Measurements from ENCODE around the gene PRDM10. TPM values are rescaled to one million over a fixed set of nuclear protein-coding genes. Genes with fewer than 3 reads are reported as not detected.
A peak's percentile ranks its signal among the peaks of the same experiment; 100 is the strongest.

Gene PRDM10
- total RNA-seq, 1 donor from 2014 or later = 6.6 TPM

GRCh38 chr11:129951201-129951865 lies 51.3 kb downstream of the PRDM10 start:
- ATAC-seq (no peak), DNase-seq (no peak)
- intact Hi-C loops (cut with micrococcal nuclease) = no loop called here

DNA sequence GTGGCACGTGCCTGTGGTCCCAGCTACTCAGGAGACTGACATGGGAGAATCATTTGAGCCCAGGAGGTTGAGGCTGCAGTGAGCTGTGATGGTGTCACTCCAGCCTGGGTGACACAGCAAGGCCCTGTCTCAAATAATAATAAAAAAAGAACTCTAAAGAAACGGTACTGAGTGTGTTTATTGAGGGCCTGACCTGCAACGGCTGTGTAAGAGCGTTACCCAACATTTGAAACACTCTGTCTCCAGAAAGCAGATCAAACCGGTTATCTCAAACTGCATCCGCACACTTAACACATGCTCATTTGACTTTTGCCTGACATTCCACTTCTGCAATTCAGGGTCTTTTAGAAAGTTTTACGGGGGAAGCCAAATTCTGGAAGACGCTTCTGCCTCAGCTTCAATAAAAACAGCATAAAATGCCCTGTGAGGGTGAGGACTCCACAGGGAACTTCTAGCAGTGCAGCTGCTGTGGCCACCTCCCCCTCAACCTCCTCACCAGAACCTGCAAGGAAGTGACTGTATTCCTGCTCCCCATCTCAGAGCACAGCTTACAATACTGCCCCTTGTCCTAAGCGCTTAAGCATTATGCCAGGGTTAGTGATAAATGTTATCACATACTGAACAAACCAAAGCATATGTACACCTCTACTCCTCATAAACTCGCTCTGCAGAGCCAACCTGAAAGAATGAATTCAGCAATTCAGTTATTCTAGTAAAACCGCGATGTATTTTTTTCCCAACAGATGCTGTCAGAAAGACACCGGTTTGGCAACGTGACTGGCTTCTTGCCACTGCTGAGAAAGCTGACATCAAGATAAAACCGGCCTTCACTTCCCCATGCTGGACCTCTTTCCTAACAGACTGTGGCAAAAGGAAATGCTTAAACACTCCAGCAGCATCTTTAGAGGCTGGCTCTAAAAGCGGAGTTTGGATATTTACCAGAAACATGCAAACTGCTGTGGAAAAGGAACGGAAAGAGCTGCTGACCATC lies 52.2 kb downstream of the PRDM10 start:
- peak; percentile 55 for DNase-seq
- intact Hi-C loops (cut with micrococcal nuclease) = no loop called here
- ATAC-seq = peak; percentile 76

DNA sequence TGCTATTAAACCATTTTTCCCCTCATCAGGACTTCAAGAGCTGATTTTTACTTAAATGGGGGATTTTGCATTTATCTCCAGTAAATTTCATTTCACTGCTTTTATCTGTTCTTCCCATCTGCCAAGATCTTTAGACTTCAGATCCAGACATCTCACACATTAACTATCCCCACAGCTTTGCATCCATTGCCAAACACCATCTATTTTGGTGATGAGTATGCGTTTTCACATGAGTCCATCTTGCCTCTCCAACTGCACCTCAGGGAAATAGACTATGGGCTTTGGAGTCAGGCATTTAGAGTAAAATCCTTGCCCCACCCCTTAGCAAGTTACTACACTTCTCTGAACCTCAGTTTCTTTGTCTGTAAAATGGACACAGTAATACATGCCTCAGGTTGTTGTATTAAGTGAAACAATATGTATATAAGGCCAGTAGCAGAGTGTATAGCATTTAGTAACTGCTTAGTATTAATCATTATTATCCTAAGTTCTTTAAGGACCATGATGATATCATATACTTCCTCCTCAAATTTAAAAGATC lies 53.6 kb downstream of the PRDM10 start:
- DNase-seq (no peak), ATAC-seq (no peak)
- intact Hi-C loops (cut with micrococcal nuclease) = no loop called here

- DNase-seq (no peak), ATAC-seq (no peak)
- intact Hi-C loops (cut with micrococcal nuclease) = no loop called here
Observed at GRCh38 chr11:129947474-129947873, 55.2 kb downstream of the PRDM10 start.

DNA sequence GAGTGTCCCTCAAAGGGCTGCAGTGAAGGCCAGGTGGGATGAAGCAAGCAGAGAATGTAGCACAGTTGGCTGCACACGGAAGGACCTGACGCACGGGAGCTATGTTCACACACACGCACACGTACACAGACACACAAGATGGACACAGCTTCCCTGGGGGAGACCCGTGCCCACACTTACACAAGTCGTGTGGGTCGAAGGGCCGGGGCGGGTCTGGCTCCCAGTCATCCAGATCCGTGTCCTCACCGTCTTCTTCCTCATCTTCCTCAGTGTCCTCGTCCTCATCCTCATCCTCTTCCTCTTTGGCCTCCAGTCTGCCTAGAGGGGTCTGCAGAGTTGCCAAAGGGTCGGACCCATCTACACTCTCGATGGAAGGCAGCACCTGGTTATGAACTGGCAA lies 55.7 kb downstream of the PRDM10 start:
- intact Hi-C loops (cut with micrococcal nuclease) = no loop called here
- ATAC-seq (no peak), DNase-seq (no peak)

GRCh38 chr11:129946256-129946655 lies 56.4 kb downstream of the PRDM10 start:
- intact Hi-C loops (cut with micrococcal nuclease) = no loop called here
- no peak for ATAC-seq
- no peak for DNase-seq

GRCh38 chr11:129945373-129945772 lies 57.3 kb downstream of the PRDM10 start:
- intact Hi-C loops (cut with micrococcal nuclease) = no loop called here
- DNase-seq (no peak), ATAC-seq (no peak)

DNA sequence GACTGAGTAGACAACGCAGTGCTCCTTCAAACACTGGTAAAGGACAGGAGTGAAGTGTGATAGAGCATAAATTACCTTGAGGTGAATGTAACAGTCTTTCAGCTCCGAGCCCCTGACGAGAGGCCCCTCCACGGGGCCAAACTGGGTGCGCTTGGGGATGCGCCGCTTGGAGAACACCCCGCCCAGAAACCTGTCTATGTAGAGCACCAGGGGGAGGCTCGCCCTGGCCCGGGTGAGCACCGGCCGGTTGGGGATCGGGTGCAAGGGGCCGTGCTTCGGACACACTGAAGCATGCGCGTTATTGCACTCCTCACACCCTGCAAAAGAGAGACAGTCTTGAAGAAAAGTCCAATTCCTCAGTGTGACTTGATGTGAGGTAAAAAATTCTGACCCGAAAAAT lies 57.9 kb downstream of the PRDM10 start:
- ATAC-seq = no peak
- intact Hi-C loops (cut with micrococcal nuclease) = no loop called here
- no peak for DNase-seq

DNA sequence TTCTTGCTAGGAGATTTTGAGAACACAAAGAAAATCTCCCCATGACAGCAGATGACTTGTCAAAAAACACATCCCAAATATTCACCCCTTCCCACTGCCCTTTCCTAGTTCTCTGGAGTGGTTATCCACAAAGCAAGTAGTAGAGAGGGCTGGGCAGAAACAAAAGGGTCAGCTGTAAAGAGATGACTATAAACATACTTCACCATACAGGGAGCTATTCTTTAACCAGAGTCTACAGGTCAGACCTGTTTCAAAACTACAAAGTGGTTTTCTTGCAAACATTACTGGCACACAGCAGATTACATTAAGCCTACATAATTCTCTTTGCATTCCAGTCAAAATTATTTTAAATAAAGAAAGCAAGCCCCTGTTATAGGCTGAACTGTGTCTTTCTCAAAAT lies 59.6 kb downstream of the PRDM10 start:
- ATAC-seq (no peak), DNase-seq (no peak)
- intact Hi-C loops (cut with micrococcal nuclease) = no loop called here

- ATAC-seq (no peak), DNase-seq (no peak)
- intact Hi-C loops (cut with micrococcal nuclease) = no loop called here
Observed at GRCh38 chr11:129939510-129939909, 63.1 kb downstream of the PRDM10 start.

DNA sequence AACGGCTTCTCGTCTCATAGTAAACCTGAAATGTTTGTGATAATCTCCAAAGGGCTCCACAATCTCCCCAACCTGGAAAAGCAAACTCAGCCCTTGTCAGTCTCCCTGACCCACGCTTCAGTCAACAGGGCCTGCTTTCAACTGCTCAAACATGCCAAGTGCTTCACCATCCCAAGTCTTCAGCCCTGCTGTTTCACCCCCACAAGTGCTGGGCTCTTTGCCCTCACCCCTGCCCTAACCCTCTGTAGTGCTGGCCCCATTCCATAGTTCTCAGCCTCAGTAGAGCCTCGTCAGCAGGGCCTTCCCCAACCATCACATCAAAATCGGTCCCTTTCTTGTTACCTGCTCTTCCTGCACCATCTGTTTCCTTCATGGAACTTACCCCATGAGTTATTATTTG lies 63.9 kb downstream of the PRDM10 start:
- intact Hi-C loops (cut with micrococcal nuclease) = no loop called here
- DNase-seq (no peak), ATAC-seq (no peak)

DNA sequence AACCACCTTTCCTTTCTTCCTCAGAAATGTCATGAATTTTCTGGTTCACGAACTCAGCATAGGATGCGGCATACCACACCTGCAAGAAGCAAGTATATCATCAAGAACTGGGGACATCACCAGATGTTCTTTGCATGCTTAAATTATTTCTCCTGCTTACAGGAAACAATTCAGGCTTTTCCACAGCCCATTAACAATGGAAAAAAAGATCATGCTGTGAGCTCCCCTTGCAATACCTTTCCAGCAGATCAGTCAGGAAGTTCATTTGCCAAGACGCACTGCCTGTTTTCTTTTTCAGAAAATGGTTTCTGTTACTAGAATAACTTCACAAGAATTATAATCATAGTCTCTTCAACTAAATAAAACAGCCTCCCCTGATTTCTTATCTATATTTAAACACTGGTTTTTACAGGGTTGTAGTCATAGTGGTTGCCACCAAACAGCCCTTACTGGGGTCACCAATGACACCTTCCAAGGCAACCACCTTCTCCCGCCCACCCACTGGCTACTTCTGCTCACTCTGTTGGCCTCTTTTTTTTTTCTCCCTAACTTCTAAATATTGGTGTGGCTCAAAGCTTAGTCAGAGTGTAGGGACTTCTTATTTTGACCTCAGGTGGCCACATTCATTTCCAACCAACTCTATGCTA lies 64.9 kb downstream of the PRDM10 start:
- intact Hi-C loops (cut with micrococcal nuclease) = no loop called here
- no peak for ATAC-seq
- no peak for DNase-seq

- ATAC-seq (no peak), DNase-seq (no peak)
- intact Hi-C loops (cut with micrococcal nuclease) = no loop called here
Observed at GRCh38 chr11:129935723-129936122, 66.9 kb downstream of the PRDM10 start.

- ATAC-seq = no peak
- DNase-seq = no peak
- intact Hi-C loops (cut with micrococcal nuclease) = no loop called here
Observed at GRCh38 chr11:129933891-129934290, 68.7 kb downstream of the PRDM10 start.

DNA sequence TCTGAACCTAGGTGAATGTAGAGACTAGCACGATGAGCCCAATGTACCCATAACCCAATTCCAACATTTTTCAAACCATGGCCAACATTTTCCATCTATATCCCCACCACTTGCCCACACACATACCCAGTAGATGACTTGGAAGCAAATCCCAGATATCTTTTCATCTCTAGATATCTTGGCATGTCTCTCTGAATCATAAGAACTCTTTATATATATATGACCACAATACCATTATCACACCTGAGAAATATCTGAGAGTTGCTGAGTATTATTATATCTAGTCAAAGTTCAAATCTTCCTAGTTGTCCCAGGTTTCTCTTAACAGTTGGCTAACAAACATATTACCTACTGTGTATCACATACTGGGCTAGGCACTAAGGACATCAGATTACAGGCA lies 69.4 kb downstream of the PRDM10 start:
- DNase-seq (no peak), ATAC-seq (no peak)
- intact Hi-C loops (cut with micrococcal nuclease) = no loop called here

- intact Hi-C loops (cut with micrococcal nuclease) = no loop called here
- no peak for ATAC-seq
- DNase-seq = no peak
Observed at GRCh38 chr11:129932381-129933067, 70.1 kb downstream of the PRDM10 start.

DNA sequence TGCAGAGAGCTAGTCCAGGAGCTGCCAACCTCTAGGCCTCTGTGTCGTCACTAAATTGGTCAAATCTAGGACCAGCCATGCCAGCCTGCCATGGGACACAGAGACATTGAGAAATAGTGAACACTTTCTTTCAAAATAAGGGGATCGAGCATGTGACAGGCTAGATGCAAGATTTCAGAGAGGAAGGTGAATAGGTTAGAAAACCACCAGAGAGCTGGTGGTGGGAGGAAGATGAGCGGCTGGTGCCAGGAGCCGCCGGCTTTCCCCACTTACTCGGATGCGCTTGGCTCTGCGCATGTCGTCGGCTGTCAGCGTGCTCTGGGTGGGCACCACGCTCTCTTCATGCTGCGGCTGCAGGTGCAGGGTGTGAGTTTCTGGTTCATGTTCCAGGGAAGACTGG lies 71.9 kb downstream of the PRDM10 start:
- DNase-seq = no peak
- no peak for ATAC-seq
- intact Hi-C loops (cut with micrococcal nuclease) = no loop called here

DNA sequence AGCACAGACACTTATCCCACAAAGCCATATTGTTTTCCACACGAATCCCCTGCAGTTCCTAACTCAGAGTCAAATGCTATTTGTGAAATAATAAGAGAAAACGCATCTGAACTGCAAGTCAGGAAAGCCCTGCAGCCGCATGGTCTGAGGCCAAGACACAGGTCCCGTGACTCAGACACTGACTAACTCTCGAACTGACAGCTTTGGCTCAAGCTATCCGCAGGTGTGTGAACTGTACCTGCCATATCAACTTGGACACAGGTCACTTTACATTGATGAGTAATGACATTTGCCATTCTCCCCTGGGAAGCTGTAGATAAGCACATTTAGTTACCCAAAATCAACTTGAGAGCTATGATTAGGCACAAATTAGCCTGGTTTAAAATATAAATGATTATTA lies 72.3 kb downstream of the PRDM10 start:
- intact Hi-C loops (cut with micrococcal nuclease) = no loop called here
- ATAC-seq = no peak
- DNase-seq = no peak

DNA sequence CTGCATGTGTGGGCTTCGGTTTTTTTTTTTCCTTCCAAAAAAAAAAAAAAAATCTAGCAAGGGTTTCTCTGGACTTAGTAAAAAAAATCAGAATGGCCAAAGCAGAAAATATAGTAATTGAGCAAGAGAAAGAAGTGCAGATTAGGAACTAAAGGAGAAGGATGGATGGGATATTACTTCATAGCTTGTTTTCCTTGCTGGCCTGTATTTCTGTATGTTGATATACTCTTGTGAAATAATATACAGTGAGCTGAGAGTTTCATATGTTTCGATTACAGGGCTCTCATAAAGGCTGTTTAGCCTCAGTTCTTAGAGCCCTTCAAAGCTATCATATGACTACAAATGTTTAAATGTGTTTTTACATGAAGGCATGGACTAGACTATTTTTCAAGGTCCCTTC lies 72.9 kb downstream of the PRDM10 start:
- ATAC-seq (no peak), DNase-seq (no peak)
- intact Hi-C loops (cut with micrococcal nuclease) = no loop called here

Data from left ventricle myocardium superior (tissue), 1 donor.